Breast epithelium (tissue), 4 donors: ENCODE measurements around the gene TNRC18. TPM values are rescaled to one million over a fixed set of nuclear protein-coding genes. Genes with fewer than 3 reads are reported as not detected.

Experiments
- DNase-seq, 2 donors: peaks; one replicate each; pipeline ENCODE4 v3.0.0-alpha.2; 2019; ENCODE audit warnings: low spot score in 2 of 2
- H3K27ac ChIP-seq, 2 donors: fragments of 200-600 bp; sonication (generic) in 1 of 2; one replicate each; pipeline ENCODE4 v1.5.1; 2016 to 2019; ENCODE audit warnings: mild to moderate bottlenecking in 1 of 2
- H3K27me3 ChIP-seq, 2 donors: fragments of 200-600 bp; sonication (generic) in 1 of 2; one replicate each; pipeline versions ENCODE4 v1.5.1 to v1.6.0; 2017 to 2019; ENCODE audit warnings: control low read depth in 1 of 2, mild to moderate bottlenecking in 1 of 2
- H3K36me3 ChIP-seq: fragments of 200-600 bp; one replicate; pipeline ENCODE4 v1.5.1; 2019
- H3K4me1 ChIP-seq, 2 donors: fragments of 200-600 bp; sonication (generic); one replicate each; pipeline ENCODE4 v1.5.1; 2016 to 2019; ENCODE audit warnings: control low read depth in 1 of 2
- H3K4me3 ChIP-seq, 3 donors: fragments of 200-600 bp; sonication (generic); 1 replicate in 2 of 3; 2 replicates in 1 of 3; pipeline ENCODE4 v1.5.1; 2016 to 2019; ENCODE audit warnings: mild to moderate bottlenecking in 3 of 3, moderate library complexity in 2 of 3
- H3K9me3 ChIP-seq, 2 donors: fragments of 200-600 bp; sonication (generic) in 1 of 2; one replicate each; pipeline ENCODE4 v1.5.1; 2016 to 2019; ENCODE audit warnings: control low read depth in 1 of 2
- CTCF ChIP-seq, 3 donors: fragments of 450-650 bp; IDR thresholded peaks; one replicate each; pipeline ENCODE4 v1.5.1; 2016 to 2017; ENCODE audit warnings: antibody characterized with exemption in 3 of 3, mild to moderate bottlenecking in 3 of 3, moderate library complexity in 3 of 3
- POLR2A ChIP-seq: fragments of 450-650 bp; IDR thresholded peaks from one replicate; pipeline ENCODE4 v1.6.1; 2016; ENCODE audit warnings: antibody characterized with exemption, mild to moderate bottlenecking, moderate library complexity
- POLR2AphosphoS5 ChIP-seq, 3 donors: sonication (generic); formaldehyde crosslinking; IDR thresholded peaks; one replicate each; pipeline ENCODE4 v1.6.1; 2017; ENCODE audit warnings: antibody characterized with exemption in 3 of 3
- intact Hi-C: fragments of 100-400 bp; cut with DNase I; formaldehyde crosslinking; loops from one replicate; pipeline ENCODE4 v1.15.1; 2023; ENCODE audit warnings: low total_unique reads
- total RNA-seq, 3 donors: library from RNA; depleted of rRNA; stranded (reverse); fragments of >200 nt; gene quantifications; one replicate each; pipeline ENCODE4 v1.1.0, GENCODE V29; 2016

TNRC18 gene
- total RNA-seq, 3 donors from 2014 or later: 32.2 to 72.4 (median 36.9) TPM

GRCh38 chr7:5349005-5349380 is 74.6 kb downstream of the TNRC18 start:
- Histone ChIP-seq H3K36me3 (peaks cover 18% of the 10 kb centered on the region), H3K4me1 (peaks cover 0 to 5% of the 10 kb centered on the region in 2 donors), H3K9me3 (peaks cover 6 to 9% of the 10 kb centered on the region in 2 donors), H3K27me3 (no peaks in the 10 kb centered on the region), H3K27ac (peak overlapping the region in 1 of 2 donors; percentile 19), H3K4me3 (no peak overlapping the region)
- TF ChIP-seq CTCF (IDR thresholded peaks at IDR 0.05) (no peak), POLR2AphosphoS5 (IDR thresholded peaks at IDR 0.05) (no peak), POLR2A (no peak)
- no peak for DNase-seq
- intact Hi-C loops: no loop called here

- Histone ChIP-seq H3K27me3 (no peaks in the 10 kb centered on the region), H3K9me3 (peaks cover 10% of the 10 kb centered on the region in 2 donors), H3K4me1 (no peaks in the 10 kb centered on the region), H3K36me3 (peaks cover 24% of the 10 kb centered on the region), H3K27ac (peak overlapping the region in 1 of 2 donors; percentile 19), H3K4me3 (no peak overlapping the region)
- no peak for DNase-seq
- intact Hi-C loops: no loop called here
- no peak for TF ChIP-seq POLR2A
These were observed 75.3 kb downstream of the TNRC18 start for GRCh38 chr7:5348134-5349004.

GRCh38 chr7:5345671-5346070 is 78.0 kb downstream of the TNRC18 start:
- H3K4me3 ChIP-seq: no peak overlapping the region
- intact Hi-C loops: no loop called here
- H3K27me3 ChIP-seq: no peaks in the 10 kb centered on the region
- H3K36me3 ChIP-seq: peaks cover 35% of the 10 kb centered on the region
- TF ChIP-seq POLR2A: no peak
- no peak for TF ChIP-seq CTCF (IDR thresholded peaks at IDR 0.05)
- no peak for TF ChIP-seq POLR2AphosphoS5 (IDR thresholded peaks at IDR 0.05)
- peaks cover 14 to 27% of the 10 kb centered on the region in 2 donors for H3K9me3 ChIP-seq
- H3K4me1 ChIP-seq: no peaks in the 10 kb centered on the region
- no peak overlapping the region for H3K27ac ChIP-seq
- DNase-seq: no peak

GRCh38 chr7:5345171-5345570 is 78.5 kb downstream of the TNRC18 start:
- H3K27me3 ChIP-seq: no peaks in the 10 kb centered on the region
- no peak for TF ChIP-seq POLR2A
- no peak overlapping the region for H3K4me3 ChIP-seq
- H3K4me1 ChIP-seq: no peaks in the 10 kb centered on the region
- H3K9me3 ChIP-seq: peaks cover 14 to 27% of the 10 kb centered on the region in 2 donors
- intact Hi-C loops: no loop called here
- no peak for DNase-seq
- peaks cover 35% of the 10 kb centered on the region for H3K36me3 ChIP-seq
- no peak overlapping the region for H3K27ac ChIP-seq

GRCh38 chr7:5344342-5344741 is 79.3 kb downstream of the TNRC18 start:
- TF ChIP-seq CTCF (IDR thresholded peaks at IDR 0.05) (no peak), POLR2AphosphoS5 (IDR thresholded peaks at IDR 0.05) (no peak), POLR2A (no peak)
- H3K4me3 ChIP-seq: no peak overlapping the region
- H3K27ac ChIP-seq: no peak overlapping the region
- H3K9me3 ChIP-seq: peaks cover 14 to 27% of the 10 kb centered on the region in 2 donors
- H3K4me1 ChIP-seq: no peaks in the 10 kb centered on the region
- no peak for DNase-seq
- H3K36me3 ChIP-seq: peaks cover 35% of the 10 kb centered on the region
- intact Hi-C loops: no loop called here
- no peaks in the 10 kb centered on the region for H3K27me3 ChIP-seq

- no peak overlapping the region for H3K27ac ChIP-seq
- DNase-seq: no peak
- no peak overlapping the region for H3K4me3 ChIP-seq
- no peak for TF ChIP-seq CTCF (IDR thresholded peaks at IDR 0.05)
- TF ChIP-seq POLR2A: no peak
- TF ChIP-seq POLR2AphosphoS5 (IDR thresholded peaks at IDR 0.05): no peak
- H3K4me1 ChIP-seq: no peaks in the 10 kb centered on the region
- H3K36me3 ChIP-seq: peaks cover 35% of the 10 kb centered on the region
- peaks cover 14 to 27% of the 10 kb centered on the region in 2 donors for H3K9me3 ChIP-seq
- intact Hi-C loops: no loop called here
- H3K27me3 ChIP-seq: no peaks in the 10 kb centered on the region
These were observed 79.8 kb downstream of the TNRC18 start for GRCh38 chr7:5343884-5344283.
